GM12872 (cell line): Measurements from ENCODE around the gene CAPZB.

Experiments used
- CTCF ChIP-seq: IDR thresholded peaks from 3 replicates; pipeline ENCODE4 v1.5.1; 2011; ENCODE audit warnings: low read depth, mild to moderate bottlenecking, low read length, moderate library complexity; ENCODE audit not compliant: insufficient read depth

CAPZB gene

GRCh38 chr1:19325958-19326747 lies 159.2 kb downstream of the CAPZB start:
- no peak for TF ChIP-seq CTCF

- TF ChIP-seq CTCF = no peak
Observed at GRCh38 chr1:19325368-19325957, 159.9 kb downstream of the CAPZB start.

GRCh38 chr1:19324665-19324990 lies 160.7 kb downstream of the CAPZB start:
- TF ChIP-seq CTCF = no peak

GRCh38 chr1:19323987-19324664 lies 161.2 kb downstream of the CAPZB start:
- no peak for TF ChIP-seq CTCF

GRCh38 chr1:19322481-19322880 lies 162.9 kb downstream of the CAPZB start:
- no peak for TF ChIP-seq CTCF

- no peak for TF ChIP-seq CTCF
Observed at GRCh38 chr1:19321071-19321470, 164.3 kb downstream of the CAPZB start.

- TF ChIP-seq CTCF = no peak
Observed at GRCh38 chr1:19319196-19319595, 166.1 kb downstream of the CAPZB start.
